WTC11 (cell line): ENCODE measurements around the gene EEIG2.

ENCODE experiments used
- ATF2 ChIP-seq: sonication (generic); formaldehyde crosslinking; IDR thresholded peaks from 2 replicates; pipeline ENCODE4 v1.8.1; 2022; ENCODE audit warnings: low read depth, missing genetic modification reagents, borderline replicate concordance
- ATF6 ChIP-seq: sonication (generic); formaldehyde crosslinking; IDR thresholded peaks from 2 replicates; pipeline ENCODE4 v1.8.1; 2023; ENCODE audit warnings: mild to moderate bottlenecking, missing genetic modification reagents
- CBFB ChIP-seq: sonication (generic); formaldehyde crosslinking; IDR thresholded peaks from 2 replicates; pipeline ENCODE4 v1.8.1; 2022; ENCODE audit warnings: mild to moderate bottlenecking, low read depth, missing genetic modification reagents
- CTCF ChIP-seq: fragments of 200-600 bp; IDR thresholded peaks from 2 replicates; pipeline ENCODE4 v1.8.0; 2022; ENCODE audit warnings: antibody characterized with exemption
- E2F1 ChIP-seq: sonication (generic); formaldehyde crosslinking; IDR thresholded peaks from 2 replicates; pipeline ENCODE4 v1.8.0; 2022; ENCODE audit warnings: mild to moderate bottlenecking, missing genetic modification reagents
- E2F4 ChIP-seq: sonication (generic); formaldehyde crosslinking; IDR thresholded peaks from 2 replicates; pipeline ENCODE4 v1.8.1; 2022; ENCODE audit warnings: low read depth, mild to moderate bottlenecking, moderate library complexity, missing genetic modification reagents, borderline replicate concordance
- FOXJ3 ChIP-seq: sonication (generic); formaldehyde crosslinking; IDR thresholded peaks from 2 replicates; pipeline ENCODE4 v1.9.0; 2021; ENCODE audit warnings: missing genetic modification reagents, mild to moderate bottlenecking, borderline replicate concordance
- MAX ChIP-seq: sonication (generic); formaldehyde crosslinking; IDR thresholded peaks from 2 replicates; pipeline ENCODE4 v1.8.0; 2022; ENCODE audit warnings: mild to moderate bottlenecking, missing genetic modification reagents
- NR3C1 ChIP-seq: sonication (generic); formaldehyde crosslinking; conservative IDR thresholded peaks from 2 replicates; pipeline ENCODE4 v1.8.1; 2023; ENCODE audit warnings: low read depth, mild to moderate bottlenecking, missing genetic modification reagents
- ZNF263 ChIP-seq: sonication (generic); formaldehyde crosslinking; IDR thresholded peaks from 2 replicates; pipeline ENCODE4 v1.8.1; 2022; ENCODE audit warnings: low read depth, mild to moderate bottlenecking, moderate library complexity, missing genetic modification reagents

- TF ChIP-seq CTCF: no peak
- TF ChIP-seq ATF2 (CRISPR knock-in tag): no peak
- TF ChIP-seq ATF6 (CRISPR knock-in tag): no peak
- TF ChIP-seq E2F4: no peak
- TF ChIP-seq CBFB (CRISPR knock-in tag): no peak
- TF ChIP-seq MAX (CRISPR knock-in tag): no peak
- TF ChIP-seq ZNF263: no peak
- no peak for TF ChIP-seq FOXJ3 (CRISPR knock-in tag)
- no peak for TF ChIP-seq E2F1
- no peak for TF ChIP-seq NR3C1
These were observed 31.6 kb downstream of the EEIG2 start for GRCh38 chr1:108591466-108591865.
